ENCODE results near the gene AFF2. TPM values are rescaled to one million over a fixed set of nuclear protein-coding genes. Genes with fewer than 3 reads are reported as not detected.

Gene AFF2
- total and polyA plus RNA-seq, 2 donors (not counting 3 experiments of a cell fraction or from before 2014, with no cell fraction given), result 0.03 to 0.07 TPM

DNA sequence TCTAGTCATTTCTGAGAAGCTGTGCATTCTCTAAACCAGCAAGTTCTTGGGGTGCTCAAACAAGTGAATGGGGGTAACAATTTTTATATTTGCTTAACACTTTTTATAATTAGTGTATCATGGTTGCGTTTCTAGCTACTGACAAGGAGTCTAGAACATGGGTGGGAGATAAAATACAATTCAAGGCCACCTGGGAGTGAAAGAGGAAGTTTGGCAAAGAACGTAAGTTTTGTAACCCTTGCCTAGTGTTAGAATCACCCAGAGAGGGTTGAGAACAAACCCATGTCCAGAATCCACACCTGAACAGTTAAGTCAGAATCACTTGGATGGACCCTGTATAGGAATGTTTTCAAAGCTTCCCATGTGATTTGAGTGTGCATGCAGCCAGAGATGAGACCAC is 92.7 kb downstream of the AFF2 start:
- FAIRE-seq (no peak), DNase-seq (ENCODE audit: low read depth, low spot score) (no peak)
- intact Hi-C loops (cut with micrococcal nuclease), result no loop called here
- Histone ChIP-seq H2AFZ (ENCODE audit: low read depth, low read length) (no peak overlapping the region), H3K27me3 (ENCODE audit: control insufficient read depth in 2 of 2, insufficient read depth in 2 of 2, low read length in 2 of 2) (no peaks in the 10 kb centered on the region), H3K9me1 (replicated peaks; ENCODE audit: control insufficient read depth, extremely low read depth, insufficient read depth, low read length) (no peaks in the 10 kb centered on the region), H3K4me2 (ENCODE audit: insufficient read depth, low read length) (no peak overlapping the region), H3K4me1 (ENCODE audit: control insufficient read depth, extremely low read depth, insufficient read depth, low read length) (no peaks in the 10 kb centered on the region), H3K36me3 (ENCODE audit: control insufficient read depth in 2 of 2, extremely low read depth in 1 of 2, insufficient read depth in 2 of 2, low read length in 2 of 2) (no peaks in the 10 kb centered on the region), H3K79me2 (ENCODE audit: control insufficient read depth, insufficient read depth, low read length) (no peaks in the 10 kb centered on the region), H3K9ac (replicated peaks; ENCODE audit: extremely low read depth, insufficient read depth, low read length) (no peak overlapping the region), H3K4me3 (replicated peaks in 1 of 3; ENCODE audit: insufficient read depth in 1 of 3, low read depth in 1 of 3, low read length in 3 of 3) (no peak overlapping the region), H4K20me1 (replicated peaks; ENCODE audit: control insufficient read depth, extremely low read depth, insufficient read depth, low read length) (no peaks in the 10 kb centered on the region), H3K9me3 (replicated peaks; ENCODE audit: control insufficient read depth, insufficient read depth, low read length) (no peaks in the 10 kb centered on the region), H3K27ac (ENCODE audit: insufficient read depth, low read depth, low read length) (no peak overlapping the region)
- BruUV-seq (replicated peaks), result no TSS peak
- dilution Hi-C loops (cut with MboI; ENCODE audit: extremely low pct_ligation_motif_present, low sequenced_read_pairs), result no loop called here
- ChIA-PET POLR2A (no interaction called here), CTCF (no interaction called here)
- TF ChIP-seq MYC (IDR thresholded peaks at IDR 0.05; ENCODE audit: low read depth, low read length) (no peak), MAX (IDR thresholded peaks at IDR 0.05; ENCODE audit: insufficient read depth, insufficient read length) (no peak), POLR2AphosphoS5 (IDR thresholded peaks at IDR 0.05; ENCODE audit: insufficient read depth, low read depth, low read length) (no peak), EZH2 (IDR thresholded peaks at IDR 0.05; ENCODE audit: borderline replicate concordance, low read depth, low read length, severe bottlenecking) (no peak), JUN (IDR thresholded peaks at IDR 0.05; ENCODE audit: borderline replicate concordance, insufficient read depth, insufficient read length, low read depth) (no peak)
- TF ChIP-seq, protein P1, sequence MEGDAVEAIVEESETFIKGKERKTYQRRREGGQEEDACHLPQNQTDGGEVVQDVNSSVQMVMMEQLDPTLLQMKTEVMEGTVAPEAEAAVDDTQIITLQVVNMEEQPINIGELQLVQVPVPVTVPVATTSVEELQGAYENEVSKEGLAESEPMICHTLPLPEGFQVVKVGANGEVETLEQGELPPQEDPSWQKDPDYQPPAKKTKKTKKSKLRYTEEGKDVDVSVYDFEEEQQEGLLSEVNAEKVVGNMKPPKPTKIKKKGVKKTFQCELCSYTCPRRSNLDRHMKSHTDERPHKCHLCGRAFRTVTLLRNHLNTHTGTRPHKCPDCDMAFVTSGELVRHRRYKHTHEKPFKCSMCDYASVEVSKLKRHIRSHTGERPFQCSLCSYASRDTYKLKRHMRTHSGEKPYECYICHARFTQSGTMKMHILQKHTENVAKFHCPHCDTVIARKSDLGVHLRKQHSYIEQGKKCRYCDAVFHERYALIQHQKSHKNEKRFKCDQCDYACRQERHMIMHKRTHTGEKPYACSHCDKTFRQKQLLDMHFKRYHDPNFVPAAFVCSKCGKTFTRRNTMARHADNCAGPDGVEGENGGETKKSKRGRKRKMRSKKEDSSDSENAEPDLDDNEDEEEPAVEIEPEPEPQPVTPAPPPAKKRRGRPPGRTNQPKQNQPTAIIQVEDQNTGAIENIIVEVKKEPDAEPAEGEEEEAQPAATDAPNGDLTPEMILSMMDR (IDR thresholded peaks at IDR 0.05; ENCODE audit: extremely low read depth in 1 of 2, insufficient read depth in 1 of 2, low read depth in 1 of 2, low read length in 2 of 2), result no peak

DNA sequence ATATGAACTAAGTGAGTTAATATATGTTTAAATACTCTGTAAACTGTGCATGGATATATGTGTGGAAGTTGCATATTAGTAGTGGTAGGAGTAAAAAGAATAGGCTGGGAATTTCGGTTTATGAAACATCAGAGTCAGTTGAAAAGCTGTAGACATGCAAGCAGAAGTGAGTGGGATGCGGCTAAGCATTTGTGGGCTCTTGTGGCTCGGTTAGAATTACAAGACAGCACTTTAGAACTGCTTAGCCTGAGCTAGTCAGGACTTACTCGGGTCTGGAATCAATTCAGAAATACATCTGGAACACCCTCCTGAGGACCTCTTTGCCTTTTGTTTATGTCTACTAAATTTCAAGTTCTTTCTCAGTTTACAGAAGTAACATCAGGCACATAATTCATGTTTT is 93.6 kb downstream of the AFF2 start:
- Histone ChIP-seq H3K9ac (replicated peaks; ENCODE audit: extremely low read depth, insufficient read depth, low read length) (no peak overlapping the region), H3K9me1 (replicated peaks; ENCODE audit: control insufficient read depth, extremely low read depth, insufficient read depth, low read length) (no peaks in the 10 kb centered on the region), H3K79me2 (ENCODE audit: control insufficient read depth, insufficient read depth, low read length) (no peaks in the 10 kb centered on the region), H3K27ac (ENCODE audit: insufficient read depth, low read depth, low read length) (no peak overlapping the region), H3K27me3 (ENCODE audit: control insufficient read depth in 2 of 2, insufficient read depth in 2 of 2, low read length in 2 of 2) (no peaks in the 10 kb centered on the region), H4K20me1 (replicated peaks; ENCODE audit: control insufficient read depth, extremely low read depth, insufficient read depth, low read length) (no peaks in the 10 kb centered on the region), H2AFZ (ENCODE audit: low read depth, low read length) (no peak overlapping the region), H3K4me3 (replicated peaks in 1 of 3; ENCODE audit: insufficient read depth in 1 of 3, low read depth in 1 of 3, low read length in 3 of 3) (no peak overlapping the region), H3K36me3 (ENCODE audit: control insufficient read depth in 2 of 2, extremely low read depth in 1 of 2, insufficient read depth in 2 of 2, low read length in 2 of 2) (no peaks in the 10 kb centered on the region), H3K9me3 (replicated peaks; ENCODE audit: control insufficient read depth, insufficient read depth, low read length) (no peaks in the 10 kb centered on the region), H3K4me1 (ENCODE audit: control insufficient read depth, extremely low read depth, insufficient read depth, low read length) (no peaks in the 10 kb centered on the region), H3K4me2 (ENCODE audit: insufficient read depth, low read length) (no peak overlapping the region)
- DNase-seq (ENCODE audit: low read depth, low spot score), result no peak
- TF ChIP-seq MAX (IDR thresholded peaks at IDR 0.05; ENCODE audit: insufficient read depth, insufficient read length), result no peak
- TF ChIP-seq, protein P1 (IDR thresholded peaks at IDR 0.05; ENCODE audit: extremely low read depth in 1 of 2, insufficient read depth in 1 of 2, low read depth in 1 of 2, low read length in 2 of 2), result no peak
- no peak for TF ChIP-seq EZH2 (IDR thresholded peaks at IDR 0.05; ENCODE audit: borderline replicate concordance, low read depth, low read length, severe bottlenecking)
- TF ChIP-seq JUN (IDR thresholded peaks at IDR 0.05; ENCODE audit: borderline replicate concordance, insufficient read depth, insufficient read length, low read depth), result no peak
- TF ChIP-seq GATA2 (IDR thresholded peaks at IDR 0.05; ENCODE audit: insufficient read depth, insufficient read length, low read depth, low read length), result no peak
- TF ChIP-seq FOS (IDR thresholded peaks at IDR 0.05; ENCODE audit: borderline replicate concordance, insufficient read depth, low read length), result no peak
- TF ChIP-seq MYC (IDR thresholded peaks at IDR 0.05; ENCODE audit: low read depth, low read length), result no peak
- no peak for TF ChIP-seq POLR2A (IDR thresholded peaks at IDR 0.05; ENCODE audit: low read depth, low read length)
- no peak for TF ChIP-seq POLR2AphosphoS5 (IDR thresholded peaks at IDR 0.05; ENCODE audit: insufficient read depth, low read depth, low read length)
- no TSS peak for BruUV-seq (replicated peaks)
- POLR2A ChIA-PET, result no interaction called here
- dilution Hi-C loops (cut with MboI; ENCODE audit: extremely low pct_ligation_motif_present, low sequenced_read_pairs), result no loop called here
- intact Hi-C loops (cut with micrococcal nuclease), result no loop called here
- CTCF ChIA-PET, result no interaction called here
- FAIRE-seq, result no peak

Measured in endothelial cell of umbilical vein (primary cell).